HG03196 (cell line): Measurements from ENCODE around the gene PSD4.

Experiments
- ATAC-seq: cut with Tn5 transposase; IDR thresholded peaks from one replicate; pipeline ENCODE4 v1.9.1; 2021; ENCODE audit not compliant: unreplicated experiment

PSD4 gene

DNA sequence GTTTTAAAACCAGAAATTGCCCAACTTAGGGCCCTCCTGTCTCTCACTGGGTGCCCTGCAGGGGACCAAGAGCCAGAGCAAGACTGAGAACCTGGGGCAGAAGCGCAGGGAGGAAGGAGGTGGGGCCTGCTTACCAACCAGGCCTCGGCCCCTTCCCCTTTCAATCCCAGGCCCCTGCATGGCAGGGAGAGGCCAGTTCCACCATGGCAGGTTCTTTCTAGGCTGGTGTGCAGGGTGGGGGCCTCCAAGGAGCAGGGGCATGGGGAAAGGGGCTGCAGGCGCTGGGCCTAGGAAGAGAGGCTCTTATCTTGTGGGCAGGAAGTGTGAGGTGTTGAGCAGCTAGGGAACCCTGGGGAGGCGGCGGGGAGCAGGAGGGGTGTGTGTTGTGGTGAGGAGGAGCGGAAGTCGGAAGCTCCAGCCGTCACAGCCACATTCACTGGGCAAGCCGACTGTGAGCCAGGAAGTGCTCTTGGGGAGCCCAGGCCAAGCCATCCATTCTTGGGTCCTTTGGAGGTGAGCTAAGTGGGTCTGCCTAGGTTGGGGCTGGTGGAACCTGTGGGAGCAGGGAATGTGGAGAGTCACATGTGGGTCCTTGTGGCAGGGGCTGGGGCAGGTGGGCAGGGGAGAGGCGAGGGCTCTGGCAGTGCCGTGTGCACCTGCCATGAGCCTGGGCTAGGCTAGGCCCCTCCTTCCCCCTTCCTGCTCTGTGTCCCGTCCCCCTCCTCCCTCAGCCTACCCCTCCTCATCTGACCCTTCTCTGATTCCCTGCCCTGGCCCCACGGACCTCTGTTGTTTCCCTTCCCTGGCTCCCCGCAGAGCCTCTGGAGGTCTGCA, at the start of gene PSD4:
TSS of gene PSD4 (plus strand) at position 430 of the 834 bp plus-strand sequence. CDS start 8,486 bp downstream, outside the sequence.
- peak; percentile 75 for ATAC-seq

DNA sequence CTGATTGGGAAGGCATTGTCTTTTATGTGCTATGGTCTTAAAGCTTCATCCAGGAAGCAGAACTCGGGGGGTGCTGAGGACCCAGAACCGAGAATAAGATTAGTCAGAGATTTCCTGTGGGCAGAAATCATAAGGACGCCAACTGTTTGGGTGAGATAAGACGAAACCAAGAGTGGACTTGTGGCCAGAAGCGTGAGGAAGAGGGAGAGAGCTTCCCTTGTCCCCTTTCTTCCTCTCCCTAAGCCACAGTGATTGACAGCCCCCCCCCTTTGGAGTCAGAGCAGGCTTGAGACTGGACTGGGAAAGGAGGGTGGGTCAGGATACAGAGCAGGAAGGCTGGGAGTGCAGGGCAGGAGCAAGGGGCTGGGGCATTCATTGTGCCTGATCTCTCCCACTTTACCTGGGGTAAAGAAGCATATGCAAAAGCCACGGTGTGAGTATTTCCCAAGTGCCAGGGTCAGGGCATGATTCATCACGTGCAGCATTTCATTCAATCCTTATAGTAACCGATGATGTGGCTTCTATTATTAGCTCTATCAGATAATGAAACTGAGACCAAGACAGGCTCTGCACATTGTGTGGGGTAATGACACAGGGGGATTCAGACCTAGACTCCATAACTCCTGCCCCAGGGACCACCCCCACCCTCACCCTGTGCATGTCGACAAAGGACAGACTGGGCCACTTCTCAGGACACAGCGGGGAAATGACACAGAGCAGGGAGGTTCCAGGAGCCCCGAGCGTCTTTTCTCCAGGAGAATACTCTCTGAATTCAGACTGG, 49.4 kb upstream of the PSD4 start:
- ATAC-seq = peak; percentile 51

DNA sequence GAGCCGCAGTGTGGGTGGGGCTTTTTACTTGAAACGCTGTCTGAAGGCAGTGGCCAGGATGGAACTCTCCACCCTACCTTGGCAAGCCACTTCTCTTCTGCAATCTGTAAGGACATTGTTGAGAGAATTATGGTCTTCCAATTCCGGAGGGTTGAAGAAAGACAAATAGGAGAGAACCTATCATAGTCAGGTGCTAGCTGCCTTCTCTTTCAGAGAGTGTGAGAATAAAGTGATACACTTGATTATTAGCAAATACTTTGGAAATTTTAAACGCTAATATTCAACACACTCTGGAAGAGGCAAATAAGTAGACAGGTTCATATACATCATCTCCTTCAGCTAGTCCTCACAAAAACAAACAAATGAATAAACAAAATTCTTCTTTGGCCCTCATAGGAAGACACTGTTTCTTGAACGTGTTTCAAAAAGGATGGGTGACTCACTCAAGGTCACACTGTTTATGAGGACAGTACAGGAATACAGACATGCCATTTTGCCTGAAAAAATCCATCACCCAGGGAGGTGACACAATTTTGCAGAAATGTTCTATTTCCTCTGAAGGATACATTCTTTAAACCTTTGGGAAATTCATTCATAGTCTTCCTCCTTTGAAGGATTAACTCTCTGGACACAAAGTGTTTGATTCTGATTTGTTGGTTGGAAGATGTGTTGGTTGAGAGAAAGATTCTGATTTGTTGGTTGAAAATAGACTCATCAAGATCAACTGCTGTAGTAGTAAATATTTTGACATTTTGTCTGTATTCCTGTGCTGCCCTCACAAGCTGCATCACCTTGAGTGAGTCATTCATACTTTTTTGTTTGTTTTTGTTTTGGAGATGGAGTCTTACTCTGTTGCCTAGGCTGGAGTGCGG, 48.6 kb upstream of the PSD4 start:
- no peak for ATAC-seq

DNA sequence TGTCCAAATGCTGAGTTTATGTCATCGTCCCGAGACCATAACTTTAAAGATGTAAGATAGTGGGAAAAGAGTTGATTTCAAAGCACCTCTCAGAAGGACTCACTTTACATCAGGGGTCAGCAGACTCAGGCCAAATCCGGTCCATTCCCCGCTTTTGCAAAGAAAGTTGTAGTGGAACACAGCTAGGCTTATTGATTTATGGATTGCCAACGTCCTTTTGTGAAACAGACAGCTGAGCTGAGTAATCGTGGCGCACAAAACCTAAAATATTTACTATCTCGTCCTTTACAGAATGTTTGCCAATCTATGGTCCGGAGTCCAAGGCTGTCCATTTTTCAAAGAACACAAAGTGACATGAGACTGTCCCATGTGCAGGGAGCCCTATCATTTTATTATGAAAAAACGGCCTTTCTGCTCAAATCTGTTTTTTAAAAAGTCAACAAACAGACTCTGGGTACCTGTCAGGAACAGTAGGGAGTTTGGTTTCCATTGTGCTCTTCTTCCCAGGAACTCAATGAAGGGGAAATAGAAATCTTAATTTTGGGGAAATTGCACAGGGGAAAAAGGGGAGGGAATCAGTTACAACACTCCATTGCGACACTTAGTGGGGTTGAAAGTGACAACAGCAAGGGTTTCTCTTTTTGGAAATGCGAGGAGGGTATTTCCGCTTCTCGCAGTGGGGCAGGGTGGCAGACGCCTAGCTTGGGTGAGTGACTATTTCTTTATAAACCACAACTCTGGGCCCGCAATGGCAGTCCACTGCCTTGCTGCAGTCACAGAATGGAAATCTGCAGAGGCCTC, 46.7 kb upstream of the PSD4 start, which contains the start of gene IL1RN:
TSS of gene IL1RN (plus strand) at position 754 of the 801 bp plus-strand sequence. CDS start at position 781, 27 bp downstream.
- ATAC-seq = no peak

DNA sequence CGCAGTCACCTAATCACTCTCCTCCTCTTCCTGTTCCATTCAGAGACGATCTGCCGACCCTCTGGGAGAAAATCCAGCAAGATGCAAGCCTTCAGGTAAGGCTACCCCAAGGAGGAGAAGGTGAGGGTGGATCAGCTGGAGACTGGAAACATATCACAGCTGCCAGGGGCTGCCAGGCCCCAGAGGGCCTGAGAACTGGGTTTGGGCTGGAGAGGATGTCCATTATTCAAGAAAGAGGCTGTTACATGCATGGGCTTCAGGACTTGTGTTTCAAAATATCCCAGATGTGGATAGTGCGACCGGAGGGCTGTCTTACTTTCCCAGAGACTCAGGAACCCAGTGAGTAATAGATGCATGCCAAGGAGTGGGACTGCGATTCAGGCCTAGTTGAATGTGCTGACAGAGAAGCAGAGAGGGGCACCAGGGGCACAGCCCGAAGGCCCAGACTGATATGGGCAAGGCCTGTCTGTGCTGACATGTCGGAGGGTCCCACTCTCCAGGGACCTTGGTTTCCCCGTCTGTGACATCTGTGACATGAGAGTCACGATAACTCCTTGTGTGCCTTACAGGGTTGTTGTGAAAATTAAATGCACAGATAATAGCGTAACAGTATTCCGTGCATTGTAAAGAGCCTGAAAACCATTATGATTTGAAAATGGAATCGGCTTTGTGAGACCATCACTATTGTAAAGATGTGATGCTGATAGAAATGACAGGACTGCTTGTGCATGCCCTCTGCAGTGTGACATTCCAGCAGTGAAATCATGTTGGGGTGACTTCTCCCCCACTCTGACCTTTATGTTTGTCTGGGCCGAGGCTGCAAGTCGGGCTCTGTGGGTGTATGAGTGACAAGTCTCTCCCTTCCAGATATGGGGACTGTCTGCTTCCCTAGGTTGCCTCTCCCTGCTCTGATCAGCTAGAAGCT, 45.9 kb upstream of the PSD4 start:
- no peak for ATAC-seq

DNA sequence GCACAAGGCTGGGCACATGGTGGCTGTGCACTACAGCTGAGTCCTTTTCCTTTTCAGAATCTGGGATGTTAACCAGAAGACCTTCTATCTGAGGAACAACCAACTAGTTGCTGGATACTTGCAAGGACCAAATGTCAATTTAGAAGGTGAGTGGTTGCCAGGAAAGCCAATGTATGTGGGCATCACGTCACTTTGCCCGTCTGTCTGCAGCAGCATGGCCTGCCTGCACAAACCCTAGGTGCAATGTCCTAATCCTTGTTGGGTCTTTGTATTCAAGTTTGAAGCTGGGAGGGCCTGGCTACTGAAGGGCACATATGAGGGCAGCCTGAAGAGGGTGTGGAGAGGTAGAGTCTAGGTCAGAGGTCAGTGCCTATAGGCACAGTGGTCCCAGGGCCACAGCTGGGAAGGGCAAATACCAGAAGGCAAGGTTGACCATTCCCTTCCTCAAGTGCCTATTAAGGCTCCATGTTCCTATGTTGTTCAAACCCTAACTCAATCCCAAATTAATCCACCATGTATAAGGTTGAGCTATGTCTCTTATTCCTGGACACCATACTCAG, 44.2 kb upstream of the PSD4 start:
- no peak for ATAC-seq

DNA sequence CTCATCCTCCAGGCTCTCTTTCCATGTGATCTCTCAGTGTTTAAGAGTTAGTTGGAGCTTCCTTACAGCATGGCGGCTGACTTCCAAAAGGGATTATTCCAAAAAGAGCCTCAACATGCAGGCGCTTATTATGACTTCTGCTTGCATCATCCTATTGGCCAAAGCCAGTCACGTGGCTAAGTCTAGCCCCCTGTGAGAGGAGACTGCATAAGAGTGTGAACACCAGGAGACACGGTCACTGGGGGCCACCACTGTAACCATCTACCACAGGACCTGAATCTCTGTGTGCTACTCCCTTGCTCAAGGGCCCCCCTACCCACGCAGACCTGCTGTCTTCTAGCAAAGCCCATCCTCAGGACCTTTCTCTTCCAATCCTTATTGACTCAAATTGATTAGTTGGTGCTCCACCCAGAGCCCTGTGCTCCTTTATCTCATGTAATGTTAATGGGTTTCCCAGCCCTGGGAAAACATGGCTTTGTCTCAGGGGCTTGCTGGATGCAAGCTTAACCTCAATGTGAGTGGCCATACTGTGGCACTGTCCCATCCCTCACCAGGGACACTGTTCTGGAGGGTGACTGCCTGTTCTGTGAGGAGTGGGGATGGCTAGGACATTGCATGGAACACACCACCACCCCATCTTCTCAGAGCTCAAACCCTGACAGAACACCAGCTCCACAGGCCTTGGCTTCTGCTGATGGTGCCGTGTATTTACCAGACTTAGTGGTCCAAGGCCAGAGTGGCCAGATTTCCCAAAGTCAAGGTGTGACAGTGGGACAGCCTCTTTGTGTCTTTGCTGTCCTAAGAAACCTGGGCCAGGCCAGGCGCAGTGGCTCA, 42.2 kb upstream of the PSD4 start:
- ATAC-seq = no peak

DNA sequence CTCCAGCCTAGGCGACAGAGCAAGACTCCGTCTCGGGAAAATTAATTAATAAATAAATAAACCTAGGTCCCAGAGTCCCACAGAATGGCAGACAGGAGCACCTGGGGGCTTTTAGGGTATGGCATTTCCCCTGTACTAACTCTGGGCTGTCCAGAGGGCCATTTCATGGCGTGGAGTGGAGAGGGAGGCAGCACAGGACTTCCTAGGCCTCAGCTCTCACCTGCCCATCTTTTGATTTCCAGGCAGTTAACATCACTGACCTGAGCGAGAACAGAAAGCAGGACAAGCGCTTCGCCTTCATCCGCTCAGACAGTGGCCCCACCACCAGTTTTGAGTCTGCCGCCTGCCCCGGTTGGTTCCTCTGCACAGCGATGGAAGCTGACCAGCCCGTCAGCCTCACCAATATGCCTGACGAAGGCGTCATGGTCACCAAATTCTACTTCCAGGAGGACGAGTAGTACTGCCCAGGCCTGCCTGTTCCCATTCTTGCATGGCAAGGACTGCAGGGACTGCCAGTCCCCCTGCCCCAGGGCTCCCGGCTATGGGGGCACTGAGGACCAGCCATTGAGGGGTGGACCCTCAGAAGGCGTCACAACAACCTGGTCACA, 41.3 kb upstream of the PSD4 start:
- no peak for ATAC-seq

DNA sequence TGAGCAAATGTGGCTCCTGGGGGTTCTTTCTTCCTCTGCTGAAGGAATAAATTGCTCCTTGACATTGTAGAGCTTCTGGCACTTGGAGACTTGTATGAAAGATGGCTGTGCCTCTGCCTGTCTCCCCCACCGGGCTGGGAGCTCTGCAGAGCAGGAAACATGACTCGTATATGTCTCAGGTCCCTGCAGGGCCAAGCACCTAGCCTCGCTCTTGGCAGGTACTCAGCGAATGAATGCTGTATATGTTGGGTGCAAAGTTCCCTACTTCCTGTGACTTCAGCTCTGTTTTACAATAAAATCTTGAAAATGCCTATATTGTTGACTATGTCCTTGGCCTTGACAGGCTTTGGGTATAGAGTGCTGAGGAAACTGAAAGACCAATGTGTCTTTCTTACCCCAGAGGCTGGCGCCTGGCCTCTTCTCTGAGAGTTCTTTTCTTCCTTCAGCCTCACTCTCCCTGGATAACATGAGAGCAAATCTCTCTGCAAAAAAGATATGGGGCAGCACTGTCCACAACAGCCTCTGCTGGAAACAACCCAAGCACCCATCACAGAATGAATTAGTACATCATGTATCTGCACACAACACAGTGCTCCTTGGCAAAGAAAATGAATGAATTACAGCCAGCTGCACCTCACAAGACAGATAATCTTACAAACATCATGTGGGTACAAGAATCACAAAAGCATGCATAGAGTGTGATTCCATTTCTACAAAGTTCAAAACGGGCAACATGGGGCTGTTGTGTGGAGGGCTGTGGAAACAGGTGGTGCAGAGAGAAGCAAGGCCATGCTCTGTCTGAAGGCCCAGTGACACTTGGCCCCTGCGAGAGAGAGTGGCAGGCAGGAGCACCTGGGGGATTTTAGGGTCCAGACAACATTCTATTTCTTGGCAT, 39.8 kb upstream of the PSD4 start:
- ATAC-seq = no peak

DNA sequence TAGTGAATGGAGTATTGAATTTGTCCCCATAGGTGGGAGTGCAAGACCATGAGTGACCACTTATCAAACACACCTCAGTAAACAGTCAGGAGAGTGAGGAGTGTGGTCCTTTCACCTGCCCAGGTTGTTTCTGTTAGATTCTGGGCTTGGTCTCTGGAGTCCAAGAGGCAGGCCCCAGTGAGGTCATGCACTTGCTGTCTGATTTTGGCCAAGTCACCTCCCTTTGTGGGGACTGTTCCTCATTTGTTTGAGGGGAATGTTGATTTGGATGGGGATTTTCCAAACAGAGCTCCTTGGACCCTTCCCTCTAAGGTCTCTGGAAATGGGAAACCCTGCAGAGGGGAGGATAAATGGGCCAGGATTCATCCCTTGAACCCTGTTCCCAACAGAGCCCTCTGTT, 39.1 kb upstream of the PSD4 start:
- no peak for ATAC-seq

DNA sequence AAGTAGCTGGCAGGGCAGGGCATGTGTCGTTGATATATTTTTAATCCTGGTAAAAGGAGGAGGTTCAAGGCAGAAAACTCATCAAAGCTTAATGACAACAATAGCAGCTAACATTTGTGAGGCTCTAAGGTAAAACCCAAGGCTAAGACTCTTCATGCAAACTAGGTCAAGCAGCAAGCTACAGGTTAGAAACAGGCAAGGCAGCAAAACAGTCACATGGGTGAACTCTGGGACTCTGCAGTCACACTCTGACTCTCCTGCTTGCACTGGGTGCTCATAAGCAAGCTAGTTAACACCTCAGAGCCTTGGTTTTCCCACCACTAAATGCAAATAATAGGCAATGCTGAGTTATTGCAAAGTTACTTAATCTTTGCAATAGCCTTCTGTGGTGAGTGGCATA, 38.5 kb upstream of the PSD4 start:
- ATAC-seq = no peak

DNA sequence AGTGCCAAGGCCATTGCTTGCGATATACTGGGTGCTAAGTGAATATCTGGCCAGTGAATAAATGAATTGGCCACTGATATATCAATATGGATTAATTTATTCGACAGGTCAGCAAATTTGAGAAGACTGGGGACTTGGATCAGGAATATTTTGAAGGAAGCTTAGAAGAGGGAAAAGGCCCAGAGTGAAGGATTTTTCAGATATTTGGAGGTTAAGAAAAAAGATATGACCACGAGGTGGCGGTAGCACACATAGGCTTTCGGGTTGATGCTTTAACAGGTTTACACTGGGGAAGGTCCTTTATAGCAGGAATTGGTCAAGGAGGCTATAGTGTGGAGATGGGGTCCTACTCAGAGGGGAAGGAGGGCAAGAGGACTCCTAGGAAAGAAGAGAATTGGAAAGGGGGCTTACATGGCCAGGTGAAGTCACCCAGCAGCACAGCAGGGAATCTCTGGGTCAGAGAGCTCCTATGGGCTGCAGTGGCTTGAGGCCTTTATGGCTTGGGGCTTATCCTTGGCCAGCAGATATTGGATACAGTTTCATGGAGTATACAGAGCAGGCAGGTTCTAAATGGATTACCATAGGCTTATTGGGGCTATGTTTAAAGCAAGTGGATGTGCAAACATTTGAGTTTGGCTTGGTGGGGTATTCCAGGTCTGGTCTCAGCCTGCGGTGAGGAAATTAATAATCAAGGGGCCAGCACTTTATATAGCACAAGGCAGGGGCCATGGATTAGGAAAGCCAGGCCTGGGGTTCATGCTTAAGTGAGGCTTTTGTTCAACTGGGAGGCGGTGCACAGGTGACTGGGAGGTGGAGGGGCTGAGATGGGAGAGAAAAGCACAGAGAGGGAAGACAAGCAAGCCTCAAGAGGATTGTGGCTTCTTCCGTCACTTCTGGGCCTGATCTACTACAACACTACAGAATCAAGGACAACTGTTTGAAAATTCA, 36.7 kb upstream of the PSD4 start:
- ATAC-seq = no peak

DNA sequence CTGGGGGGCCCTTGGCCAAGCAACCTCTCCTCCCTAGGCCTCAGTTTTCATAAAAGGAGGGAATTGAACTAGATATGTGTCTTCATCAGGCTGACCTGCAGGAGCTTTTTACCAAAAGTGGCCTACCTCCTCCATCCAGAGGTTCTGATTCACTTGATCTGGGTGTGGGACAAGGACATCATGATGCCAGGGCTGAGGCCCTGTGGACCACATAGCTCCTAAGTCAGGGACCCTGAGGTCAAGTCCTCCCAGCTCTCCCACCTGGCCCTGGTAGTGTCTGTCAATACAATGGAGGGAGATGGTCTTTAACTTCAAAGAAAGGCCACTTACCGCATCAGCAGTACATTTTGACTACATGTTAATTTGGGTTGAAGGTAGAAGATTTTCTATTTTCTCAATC, 35.9 kb upstream of the PSD4 start:
- no peak for ATAC-seq

DNA sequence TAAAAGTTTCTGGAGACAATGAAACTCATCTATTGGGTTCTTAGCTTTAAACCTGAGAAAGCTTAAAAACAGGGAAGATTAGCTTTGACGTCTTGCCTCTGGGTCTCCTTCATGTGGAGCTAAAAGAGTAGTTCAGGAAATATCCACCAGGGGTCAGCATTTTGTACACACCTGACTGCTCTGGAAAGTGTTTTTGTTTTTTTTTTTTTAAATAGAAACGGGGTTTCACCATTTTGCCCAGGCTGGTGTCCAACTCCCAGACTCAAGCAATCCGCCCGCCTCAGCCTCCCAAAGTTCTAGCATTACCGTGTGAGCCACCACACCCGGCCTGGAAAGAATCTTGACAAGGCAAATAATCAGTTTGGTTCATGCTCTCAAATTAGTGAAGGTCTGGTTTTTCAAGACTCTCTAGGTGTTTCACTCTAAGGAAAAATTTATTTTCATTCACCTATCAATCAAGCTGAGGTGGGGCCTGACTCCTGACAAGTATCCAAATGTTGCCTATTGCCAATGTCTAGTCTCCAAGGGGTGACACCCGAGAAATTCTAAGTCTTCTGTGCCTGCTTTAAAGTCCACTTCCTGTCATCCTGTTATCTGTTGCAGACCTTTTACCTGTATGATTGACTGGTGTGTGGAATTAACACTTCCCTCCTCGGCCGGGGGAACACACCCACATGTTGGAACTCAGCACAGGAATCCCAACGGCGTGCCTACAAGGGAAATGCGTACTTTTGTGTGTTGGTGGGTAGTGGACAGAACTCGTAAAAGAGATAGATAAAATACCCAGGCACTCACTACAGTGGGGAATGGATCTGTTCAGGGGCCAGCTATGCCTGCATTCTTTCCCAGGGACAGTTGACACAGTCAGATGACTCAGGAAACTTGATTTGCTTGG, 35.1 kb upstream of the PSD4 start:
- ATAC-seq = no peak

DNA sequence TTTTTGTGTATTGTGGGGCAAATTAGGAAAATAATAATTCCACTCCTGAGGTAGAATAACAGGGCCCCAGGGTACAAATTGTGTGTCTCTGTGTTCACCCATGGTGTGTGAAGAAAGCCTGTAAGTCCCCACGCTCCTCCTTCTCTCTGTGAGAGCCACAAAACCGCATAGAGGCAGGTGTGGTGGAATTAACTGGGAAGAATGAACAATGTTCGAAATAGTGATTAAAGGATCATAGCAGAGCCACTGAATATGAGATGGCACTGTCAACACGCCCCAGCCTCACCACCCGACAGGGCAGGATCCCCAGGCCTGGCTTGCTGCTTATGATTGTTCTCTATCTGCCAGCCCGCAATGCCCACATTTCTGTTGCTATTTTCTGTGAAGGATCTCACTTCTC, 32.3 kb upstream of the PSD4 start:
- ATAC-seq = no peak
